Adipose tissue (tissue), 3 donors: Measurements from ENCODE around the gene ZBTB16. TPM values are rescaled to one million over a fixed set of nuclear protein-coding genes. Genes with fewer than 3 reads are reported as not detected.

Experiments used
- H3K27ac ChIP-seq: one replicate; pipeline ENCODE4 v1.5.1; 2013; ENCODE audit warnings: low read depth, low read length
- WGBS, 3 donors: extraction: QIAGEN DNeasy Blood & Tissue Kit; methylation state at CpG; one replicate each; pipeline ENCODE4 v1.1.7; 2013; 5-methylcytosine and 5-hydroxymethylcytosine counted together
- polyA plus RNA-seq, 3 donors: library from polyadenylated mRNA; stranded (reverse); fragments of 200-250 nt; gene quantifications; one replicate each; pipeline ENCODE4 v1.2.3, GENCODE V29; 2013
- donor health status: healthy with polysubstance abuse.
- donor health status: Bipolar disorder and iron deficiency.
- donor health status: healthy.

Gene ZBTB16, protein sequence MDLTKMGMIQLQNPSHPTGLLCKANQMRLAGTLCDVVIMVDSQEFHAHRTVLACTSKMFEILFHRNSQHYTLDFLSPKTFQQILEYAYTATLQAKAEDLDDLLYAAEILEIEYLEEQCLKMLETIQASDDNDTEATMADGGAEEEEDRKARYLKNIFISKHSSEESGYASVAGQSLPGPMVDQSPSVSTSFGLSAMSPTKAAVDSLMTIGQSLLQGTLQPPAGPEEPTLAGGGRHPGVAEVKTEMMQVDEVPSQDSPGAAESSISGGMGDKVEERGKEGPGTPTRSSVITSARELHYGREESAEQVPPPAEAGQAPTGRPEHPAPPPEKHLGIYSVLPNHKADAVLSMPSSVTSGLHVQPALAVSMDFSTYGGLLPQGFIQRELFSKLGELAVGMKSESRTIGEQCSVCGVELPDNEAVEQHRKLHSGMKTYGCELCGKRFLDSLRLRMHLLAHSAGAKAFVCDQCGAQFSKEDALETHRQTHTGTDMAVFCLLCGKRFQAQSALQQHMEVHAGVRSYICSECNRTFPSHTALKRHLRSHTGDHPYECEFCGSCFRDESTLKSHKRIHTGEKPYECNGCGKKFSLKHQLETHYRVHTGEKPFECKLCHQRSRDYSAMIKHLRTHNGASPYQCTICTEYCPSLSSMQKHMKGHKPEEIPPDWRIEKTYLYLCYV
- 10 to 100 TPM; 30.4 to 68.2 (median 43.1) TPM for polyA plus RNA-seq

DNA sequence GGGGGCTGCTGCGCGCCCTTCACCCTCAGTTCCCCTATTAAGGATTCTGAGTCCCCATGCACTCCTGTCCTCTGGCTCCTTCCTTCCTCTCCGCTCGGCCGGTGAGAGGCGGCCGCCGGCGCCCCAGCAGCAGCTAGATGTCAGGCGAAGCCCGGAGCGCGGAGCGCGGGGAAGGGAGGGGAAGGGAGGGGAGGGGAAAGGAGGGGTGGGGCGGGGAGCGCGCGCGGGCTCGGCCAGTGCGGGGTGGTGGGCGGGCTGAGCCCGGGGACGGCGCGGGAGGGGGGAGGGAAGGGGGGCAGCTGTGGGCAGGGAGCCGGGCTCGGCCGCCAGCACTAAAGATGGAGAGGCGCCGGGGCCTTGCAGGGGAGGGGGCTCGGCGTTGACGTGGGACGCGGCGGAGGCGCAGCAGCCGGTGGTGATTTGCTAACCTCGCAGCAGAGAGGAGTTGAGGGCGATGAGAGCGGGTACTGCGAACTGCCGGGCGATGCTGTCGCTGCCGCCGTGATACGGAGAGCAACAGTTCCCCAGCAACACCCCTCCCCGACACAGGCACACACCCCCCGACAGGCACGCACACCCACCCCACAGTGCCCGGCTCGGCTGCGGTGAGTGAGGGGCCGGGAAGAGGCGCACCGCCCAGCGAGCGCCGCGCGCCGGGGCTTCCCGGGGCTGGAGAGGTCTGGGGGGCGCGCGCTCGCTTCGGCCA, at the start of gene ZBTB16:
TSS of gene ZBTB16 (plus strand) at position 434 of the 706 bp plus-strand sequence. CDS start 3,590 bp downstream, outside the sequence.
- no peak within 1 kb of the TSS for H3K27ac ChIP-seq
- WGBS, 3 donors, result 0 to 1% (median 0%) methylated on average over 52 to 71 of the region's 71 CpGs

DNA sequence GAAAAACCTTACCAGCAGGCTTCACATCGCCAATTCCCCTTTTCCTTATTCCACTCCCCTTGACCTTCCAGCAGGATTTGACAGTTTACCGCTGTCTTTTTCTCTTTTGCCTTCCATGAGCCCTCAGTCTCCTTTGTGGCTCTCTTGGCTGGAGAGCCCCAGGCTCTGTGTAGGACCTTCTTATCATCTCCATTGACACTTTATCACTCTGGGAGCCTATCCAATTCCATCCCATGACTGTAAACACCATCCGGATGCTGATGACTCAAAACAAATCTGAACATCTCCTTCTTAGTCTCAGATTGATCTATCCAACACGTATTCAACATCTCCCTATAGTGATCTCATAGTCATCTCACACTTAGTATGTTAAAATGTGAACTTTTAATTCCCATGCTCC, 48.6 kb upstream of the ZBTB16 start:
- WGBS, 3 donors, result 61 to 80% (median 75%) methylated on average over 4 of the region's 4 CpGs
- no peak overlapping the region for H3K27ac ChIP-seq

DNA sequence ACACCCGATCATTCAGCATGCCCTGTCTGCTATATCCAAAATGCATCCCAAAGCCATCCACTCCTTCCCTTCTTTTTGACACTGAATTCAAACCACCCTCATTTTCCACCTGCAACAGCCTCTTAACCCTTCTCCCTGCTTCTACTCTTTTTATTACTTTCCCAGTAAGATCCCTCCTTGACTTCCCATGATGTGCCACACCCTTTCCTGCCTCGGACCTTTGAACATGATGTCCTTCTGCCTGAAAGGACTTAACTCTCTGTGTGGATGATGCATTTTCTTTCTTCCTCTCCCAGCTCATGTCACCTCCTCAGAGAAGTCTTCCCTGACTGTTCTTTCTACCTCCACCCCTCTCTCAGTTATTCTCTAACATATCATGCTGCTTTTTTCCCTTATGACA, 48.1 kb upstream of the ZBTB16 start:
- no peak overlapping the region for H3K27ac ChIP-seq
- 42 to 54% (median 47%) methylated on average over 2 of the region's 2 CpGs for WGBS, 3 donors

GRCh38 chr11:114015117-114015516, 44.4 kb upstream of the ZBTB16 start:
- no peak overlapping the region for H3K27ac ChIP-seq
- WGBS, 3 donors, result 53 to 58% (median 54%) methylated on average over 6 of the region's 6 CpGs

DNA sequence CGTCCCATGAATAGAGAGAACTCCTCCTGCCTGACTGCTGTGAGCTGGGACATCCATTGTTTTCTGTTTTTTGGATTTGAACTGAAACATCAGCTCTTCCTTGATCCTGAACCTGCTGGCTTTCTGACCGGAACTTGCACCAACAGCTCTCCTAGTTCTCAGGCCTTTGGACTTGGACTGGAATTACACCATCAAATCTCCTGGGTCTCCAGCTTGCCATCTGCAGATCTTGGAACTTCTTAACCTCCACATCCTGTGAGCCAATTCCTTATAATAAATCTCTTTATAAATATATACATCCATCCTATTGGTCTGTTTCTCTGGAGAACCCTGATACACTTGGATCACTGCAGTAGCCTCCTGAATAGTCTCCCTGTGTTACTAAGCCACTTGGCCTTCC, 42.5 kb upstream of the ZBTB16 start:
- H3K27ac ChIP-seq, result no peak overlapping the region
- 90 to 98% (median 94%) methylated on average over 2 of the region's 2 CpGs for WGBS, 3 donors

- WGBS, 3 donors, result 46 to 64% (median 48%) methylated on average over 2 of the region's 2 CpGs
- H3K27ac ChIP-seq, result no peak overlapping the region
These were observed 41.8 kb upstream of the ZBTB16 start for GRCh38 chr11:114017723-114018122.

DNA sequence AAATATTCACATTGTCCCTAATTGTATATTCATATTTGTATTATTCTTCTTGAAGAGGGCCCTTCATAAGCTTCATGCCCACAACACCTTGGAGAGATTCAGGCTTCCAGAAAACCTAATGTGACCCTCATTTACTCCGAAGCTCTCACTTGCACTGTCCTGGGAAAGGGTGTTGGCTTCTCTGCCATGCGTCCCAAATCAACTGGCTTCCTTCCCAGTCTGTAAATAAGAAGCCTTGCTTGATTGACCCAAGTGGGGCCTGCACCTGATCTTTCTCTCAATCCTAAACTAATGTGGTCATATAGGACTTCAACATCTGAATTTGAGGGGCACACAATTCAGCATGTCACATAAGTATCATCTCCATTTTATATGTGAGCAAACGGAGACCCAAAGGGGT, 40.5 kb upstream of the ZBTB16 start:
- no peak overlapping the region for H3K27ac ChIP-seq
- 45 to 85% (median 73%) methylated on average over 3 of the region's 3 CpGs for WGBS, 3 donors

DNA sequence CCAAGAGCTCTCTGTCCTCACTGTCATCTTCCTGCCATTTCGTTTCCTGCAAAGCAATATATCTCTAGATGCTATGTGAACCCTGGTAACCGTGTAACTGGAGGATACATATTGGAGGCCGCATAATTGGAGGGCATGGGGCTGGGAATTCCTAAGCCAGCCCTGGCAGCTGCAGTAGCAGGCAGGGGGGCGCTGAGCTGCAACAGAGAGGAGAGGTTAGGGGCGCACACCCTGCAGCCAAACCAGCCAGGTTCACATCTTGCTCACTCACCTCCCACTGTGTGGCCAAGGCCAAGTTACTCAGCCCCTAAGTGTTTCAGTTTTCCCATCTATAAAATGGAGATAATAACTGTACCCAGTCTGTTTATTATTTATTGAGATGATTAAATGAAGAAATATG, 39.9 kb upstream of the ZBTB16 start:
- H3K27ac ChIP-seq, result no peak overlapping the region
- WGBS, 3 donors, result 76 to 90% (median 87%) methylated on average over 5 of the region's 5 CpGs

DNA sequence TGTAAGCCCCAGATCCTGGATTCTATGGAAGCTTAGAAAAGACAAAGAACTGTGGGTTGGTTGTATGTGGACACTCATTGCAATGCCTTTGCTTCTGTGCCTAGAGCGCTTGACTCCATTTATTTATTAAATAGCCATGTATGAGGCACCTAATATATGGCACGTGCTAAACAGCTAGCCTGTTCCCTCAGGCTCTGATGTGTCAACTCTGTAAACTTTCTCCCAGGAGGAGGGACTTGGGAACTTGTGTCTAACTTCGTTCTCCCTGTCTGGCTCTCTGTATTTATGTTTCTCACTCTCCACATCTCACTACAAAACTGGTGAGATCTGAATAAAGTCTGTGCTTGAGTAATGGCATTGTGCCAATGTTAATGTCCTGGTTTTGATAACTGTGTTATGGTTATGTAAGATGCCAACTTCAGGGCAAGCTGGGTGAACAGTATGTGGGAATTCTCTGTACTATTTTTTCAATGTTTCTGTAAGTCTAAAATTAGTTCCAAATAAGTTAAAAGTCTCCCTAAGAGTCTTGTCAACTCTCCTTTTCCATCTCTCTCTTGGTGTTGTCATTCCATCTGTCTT, 34.1 kb upstream of the ZBTB16 start:
- H3K27ac ChIP-seq, result no peak overlapping the region
- WGBS, 3 donors, result 39 to 78% (median 74%) methylated on average over 3 of the region's 3 CpGs

DNA sequence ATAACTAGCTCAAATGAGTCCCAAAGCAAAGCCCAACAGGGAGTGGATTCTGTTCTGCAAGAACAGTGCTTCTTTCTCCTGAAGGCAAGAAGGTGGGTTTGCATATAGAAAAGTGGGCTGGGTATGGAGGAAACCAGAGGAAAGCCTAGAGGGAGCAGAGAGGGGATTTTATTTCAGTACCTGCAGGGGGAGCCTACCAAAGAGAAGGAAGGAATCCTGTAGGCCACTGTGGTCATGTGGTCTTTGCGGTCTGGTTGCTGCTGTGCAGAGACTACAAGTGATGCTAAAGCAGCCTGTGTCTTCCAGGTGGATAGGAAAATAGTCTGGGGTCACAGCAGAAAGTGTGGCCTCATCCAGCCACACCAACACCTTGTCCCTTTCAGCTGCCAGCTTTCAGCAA, 33.2 kb upstream of the ZBTB16 start:
- H3K27ac ChIP-seq, result no peak overlapping the region
- 33 to 57% (median 34%) methylated on average over 1 of the region's 1 CpG for whole genome bisulfite sequencing, 3 donors

- WGBS, 3 donors, result 65 to 86% (median 85%) methylated on average over 11 of the region's 11 CpGs
These were observed 32.1 kb upstream of the ZBTB16 start for GRCh38 chr11:114027391-114027790.

DNA sequence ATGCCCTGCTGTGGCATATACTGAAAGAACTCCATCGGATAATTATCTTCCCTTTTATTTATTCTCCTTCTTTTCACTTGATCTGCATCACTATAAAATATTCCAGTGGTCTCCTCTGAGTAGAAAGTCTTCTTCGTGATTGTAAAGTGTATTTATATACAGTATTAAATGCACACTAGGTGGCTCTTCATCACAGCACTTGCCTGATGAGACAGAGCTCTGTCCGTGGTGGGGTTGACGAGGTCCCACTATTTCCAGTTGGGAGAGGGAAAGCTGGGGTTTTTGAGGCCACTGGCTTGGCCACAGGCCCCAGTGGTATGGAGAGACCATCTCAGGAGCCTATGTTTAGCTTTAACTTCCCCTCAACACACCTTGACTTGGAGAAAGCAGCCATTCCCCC, 31.6 kb upstream of the ZBTB16 start:
- WGBS, 3 donors, result 46 to 66% (median 56%) methylated on average over 4 of the region's 4 CpGs
- H3K27ac ChIP-seq, result no peak overlapping the region

More at GRCh38 chr11:114027391-114027790, 32.1 kb upstream of the ZBTB16 start:
- H3K27ac ChIP-seq, result no peak overlapping the region

DNA sequence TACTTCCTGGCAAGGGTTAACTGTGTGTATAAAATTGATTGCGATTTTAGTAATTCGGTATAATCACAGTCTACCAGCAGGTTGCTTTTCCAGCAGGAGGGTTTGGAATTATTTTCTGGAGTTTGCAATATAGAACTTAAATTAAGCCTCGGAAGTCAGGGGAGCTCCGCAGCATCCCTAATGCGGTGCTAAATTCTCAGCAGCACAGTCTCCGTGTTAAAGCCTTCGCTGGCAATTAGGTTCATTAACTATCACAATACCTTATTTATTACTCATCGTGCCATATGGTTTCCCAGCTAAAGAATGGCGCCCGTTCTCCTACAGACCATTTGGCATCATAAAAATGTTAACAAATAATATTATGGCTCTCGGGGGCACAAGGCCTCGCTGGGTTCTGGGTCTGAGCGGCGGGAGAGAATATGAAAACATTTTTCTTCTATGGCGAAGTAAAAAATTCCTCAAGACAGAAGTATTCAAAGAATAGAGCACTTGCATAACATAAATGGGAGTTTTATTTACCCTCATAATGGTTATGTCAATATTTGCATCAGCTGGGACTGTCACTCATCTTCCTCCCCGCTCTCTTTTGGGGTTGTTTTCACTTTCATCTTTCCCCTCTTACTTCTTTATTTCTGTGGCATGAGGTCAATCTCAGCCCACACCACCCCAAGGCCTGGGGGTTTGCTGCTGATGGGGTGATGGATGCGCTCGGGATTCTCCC, 28.1 kb upstream of the ZBTB16 start:
- H3K27ac ChIP-seq, result no peak overlapping the region
- WGBS, 3 donors, result 83 to 91% (median 90%) methylated on average over 18 of the region's 18 CpGs

DNA sequence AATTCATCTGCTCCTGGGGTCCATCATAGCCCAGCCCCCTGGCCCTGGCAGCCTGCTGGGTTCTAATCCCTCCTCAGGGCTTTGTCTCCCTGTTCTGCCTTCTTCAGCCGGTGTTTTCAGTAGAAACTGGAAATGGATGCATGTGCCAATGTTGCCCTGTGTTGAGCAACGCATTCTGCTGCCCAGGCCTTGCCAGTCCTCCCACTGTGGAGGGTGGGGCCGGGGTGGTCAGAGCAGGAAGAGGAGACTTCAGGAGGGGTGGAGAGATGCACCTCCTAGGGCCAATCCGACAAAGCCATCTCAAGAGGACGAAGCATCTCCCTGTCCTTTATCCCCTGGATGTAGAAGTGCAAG, 27.6 kb upstream of the ZBTB16 start:
- WGBS, 3 donors, result 62 to 89% (median 73%) methylated on average over 5 of the region's 5 CpGs

GRCh38 chr11:114033066-114033465, 26.4 kb upstream of the ZBTB16 start:
- H3K27ac ChIP-seq, result no peak overlapping the region
- 66 to 93% (median 71%) methylated on average over 5 of the region's 5 CpGs for WGBS, 3 donors

More for the DNA sequence above, 27.6 kb upstream of the ZBTB16 start:
- H3K27ac ChIP-seq, result no peak overlapping the region

- WGBS, 3 donors, result 82 to 95% (median 83%) methylated on average over 2 of the region's 2 CpGs
- H3K27ac ChIP-seq, result no peak overlapping the region
These were observed 25.9 kb upstream of the ZBTB16 start for GRCh38 chr11:114033572-114033971.

GRCh38 chr11:114034956-114035355, 24.6 kb upstream of the ZBTB16 start:
- H3K27ac ChIP-seq, result no peak overlapping the region
- WGBS, 3 donors, result 78 to 87% (median 87%) methylated on average over 11 of the region's 11 CpGs

DNA sequence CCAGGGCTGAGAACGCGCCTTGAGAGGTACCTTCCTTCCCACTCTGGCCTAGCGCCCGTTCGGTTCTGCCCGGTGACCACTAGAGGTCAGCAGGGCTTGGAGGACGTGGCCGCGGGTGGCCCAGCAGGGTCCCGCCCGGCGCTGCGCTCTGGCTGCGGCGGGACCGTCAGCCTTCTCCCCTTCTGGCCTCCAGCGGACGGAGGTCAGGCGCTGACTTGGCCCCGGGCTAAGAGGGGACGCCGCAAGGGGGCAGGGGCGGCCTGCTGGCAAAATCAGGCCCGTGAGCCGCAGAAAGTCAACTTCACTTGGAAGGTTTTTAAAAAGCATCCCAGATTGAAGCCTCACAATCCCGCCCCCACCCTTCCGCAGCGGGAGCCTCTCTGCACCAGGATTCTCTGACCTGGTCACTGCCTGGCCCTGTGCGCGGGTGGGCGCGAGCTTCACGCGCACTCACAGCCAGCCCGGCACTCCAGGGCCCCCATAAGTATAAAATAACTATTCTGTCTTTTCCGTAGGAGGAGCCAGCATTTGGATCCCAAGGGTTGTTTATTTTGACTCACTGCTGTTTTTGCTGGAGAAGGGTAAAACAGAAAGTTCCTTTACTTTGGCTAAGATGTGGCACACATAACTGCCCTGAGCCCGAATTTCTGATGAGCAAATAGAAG, 23.2 kb upstream of the ZBTB16 start:
- H3K27ac ChIP-seq, result no peak overlapping the region
- 1 to 6% (median 2%) methylated on average over 36 to 37 of the region's 37 CpGs for WGBS, 3 donors
